ENCODE data around the gene SIAH1.
A peak's percentile ranks its signal among the peaks of the same experiment; 100 is the strongest.
"Not testable (repeated sequence)": the region's sequence is repeated elsewhere in the genome, so short reads cannot be mapped to it uniquely, and the experiment has no call there.

SIAH1 gene

DNA sequence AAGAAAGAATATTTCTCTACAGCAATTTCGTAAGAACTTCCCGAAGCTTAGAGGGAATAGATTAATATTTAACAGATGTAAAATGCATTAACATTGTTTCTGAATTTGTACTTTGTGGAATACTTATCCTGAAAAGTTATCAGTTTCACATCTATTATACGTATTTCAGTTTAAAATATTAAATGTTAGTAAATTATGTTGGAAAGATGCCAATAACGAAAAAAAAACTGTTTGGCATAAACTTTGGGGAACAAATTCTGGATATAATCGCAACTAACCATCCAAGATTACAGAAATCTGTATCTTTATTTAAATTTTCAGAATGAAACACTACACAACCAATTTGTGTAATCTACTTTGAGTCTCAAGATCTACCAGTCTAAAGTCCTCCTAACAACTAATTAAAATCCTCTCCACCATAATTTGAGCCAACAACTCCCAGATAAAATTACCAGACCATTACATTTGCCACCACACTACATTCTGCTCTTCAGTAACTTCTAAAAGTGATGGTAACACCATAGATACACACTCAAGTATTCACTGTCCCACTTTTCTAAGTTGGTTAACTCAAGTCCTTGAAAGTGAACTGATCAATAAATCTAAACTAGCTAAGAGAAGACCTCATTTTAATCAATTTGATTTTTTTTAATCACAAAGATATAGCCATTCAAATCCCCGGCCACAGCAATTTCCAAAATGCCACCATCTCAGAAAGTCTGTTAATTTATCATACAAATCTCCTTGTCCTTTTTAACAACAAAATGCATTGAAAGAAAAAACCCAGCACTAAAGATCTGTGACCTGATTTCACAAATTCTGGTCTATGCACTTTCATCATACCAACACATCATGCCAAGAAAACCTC lies 2.0 kb downstream of the SIAH1 start:
- peak overlapping the region; percentile 86 for H3K9ac ChIP-seq (ENCODE audit: low read depth, low read length)
- H3K9me3 ChIP-seq (ENCODE audit: control insufficient read depth, insufficient read depth, low read length) = no peaks in the 10 kb centered on the region
- no peaks in the 10 kb centered on the region for H3K36me3 ChIP-seq (ENCODE audit: insufficient read depth, low read length)
- peaks cover 23% of the 10 kb centered on the region for H3K4me1 ChIP-seq (ENCODE audit: insufficient read depth, low read length)

DNA sequence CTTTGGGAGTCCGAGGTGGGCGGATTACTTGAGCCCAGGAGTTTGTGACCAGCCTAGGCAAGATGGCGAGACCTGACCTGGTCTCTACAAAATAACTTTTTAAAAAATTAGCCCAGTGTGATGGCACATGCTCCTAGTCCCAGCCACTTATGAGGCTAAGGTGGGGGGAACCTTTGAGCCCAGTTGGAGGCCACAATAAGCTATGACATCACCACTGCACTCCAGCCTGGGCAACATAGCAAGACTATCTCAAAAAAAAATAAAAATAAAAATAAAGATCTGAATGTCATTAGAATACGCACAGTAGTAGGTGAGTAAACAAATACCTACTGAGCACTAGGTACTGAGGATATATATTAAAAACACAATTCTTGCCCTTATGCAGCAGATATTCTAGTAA lies 3.1 kb downstream of the SIAH1 start:
- Histone ChIP-seq H3K9me3 (ENCODE audit: control insufficient read depth, insufficient read depth, low read length) (no peaks in the 10 kb centered on the region), H3K9ac (ENCODE audit: low read depth, low read length) (no peak overlapping the region), H3K36me3 (ENCODE audit: insufficient read depth, low read length) (no peaks in the 10 kb centered on the region), H3K4me1 (ENCODE audit: insufficient read depth, low read length) (peaks cover 23% of the 10 kb centered on the region)

DNA sequence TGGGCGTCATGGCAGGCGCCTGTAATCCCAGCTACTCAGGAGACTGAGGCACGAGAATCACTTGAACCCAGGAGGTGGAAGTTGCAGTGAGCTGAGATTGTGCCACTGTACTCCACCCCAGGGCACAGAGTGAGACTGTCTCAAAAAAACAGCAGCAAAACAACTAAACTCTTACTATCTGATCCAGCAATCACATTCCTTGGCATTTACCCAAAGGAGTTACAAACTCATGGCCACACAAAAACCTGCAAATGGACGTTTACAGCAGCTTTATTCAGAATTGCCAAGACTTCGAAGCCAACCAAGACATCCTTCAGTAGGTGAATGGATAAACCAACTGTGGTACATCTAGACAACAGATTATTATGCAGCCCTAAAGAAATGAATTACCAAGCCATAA lies 4.0 kb downstream of the SIAH1 start:
- H3K9ac ChIP-seq (ENCODE audit: low read depth, low read length) = no peak overlapping the region
- no peaks in the 10 kb centered on the region for H3K9me3 ChIP-seq (ENCODE audit: control insufficient read depth, insufficient read depth, low read length)
- H3K36me3 ChIP-seq (ENCODE audit: insufficient read depth, low read length) = no peaks in the 10 kb centered on the region
- peaks cover 16% of the 10 kb centered on the region for H3K4me1 ChIP-seq (ENCODE audit: insufficient read depth, low read length)

DNA sequence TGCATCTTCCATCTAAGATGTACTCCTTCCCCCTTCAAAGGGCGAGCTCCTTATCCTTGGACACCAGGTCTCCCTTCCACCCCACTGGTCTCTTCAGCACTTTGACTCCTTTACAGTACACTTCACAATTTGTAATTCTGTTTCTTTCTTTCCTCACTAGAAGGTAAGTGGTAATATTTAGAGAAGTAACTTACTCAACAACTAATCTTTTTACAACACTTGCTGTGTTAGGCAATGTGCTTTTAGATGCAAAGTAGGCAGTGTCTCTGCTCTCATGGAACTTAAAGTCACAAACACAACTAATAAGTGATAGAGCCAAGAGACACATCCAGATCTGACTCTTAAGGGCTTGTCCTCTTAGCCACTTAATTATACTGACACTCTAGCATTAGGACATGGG lies 6.4 kb downstream of the SIAH1 start:
- H3K4me1 ChIP-seq (ENCODE audit: insufficient read depth, low read length) = peaks cover 29% of the 10 kb centered on the region
- no peak overlapping the region for H3K9ac ChIP-seq (ENCODE audit: low read depth, low read length)
- no peaks in the 10 kb centered on the region for H3K36me3 ChIP-seq (ENCODE audit: insufficient read depth, low read length)
- H3K9me3 ChIP-seq (ENCODE audit: control insufficient read depth, insufficient read depth, low read length) = no peaks in the 10 kb centered on the region

DNA sequence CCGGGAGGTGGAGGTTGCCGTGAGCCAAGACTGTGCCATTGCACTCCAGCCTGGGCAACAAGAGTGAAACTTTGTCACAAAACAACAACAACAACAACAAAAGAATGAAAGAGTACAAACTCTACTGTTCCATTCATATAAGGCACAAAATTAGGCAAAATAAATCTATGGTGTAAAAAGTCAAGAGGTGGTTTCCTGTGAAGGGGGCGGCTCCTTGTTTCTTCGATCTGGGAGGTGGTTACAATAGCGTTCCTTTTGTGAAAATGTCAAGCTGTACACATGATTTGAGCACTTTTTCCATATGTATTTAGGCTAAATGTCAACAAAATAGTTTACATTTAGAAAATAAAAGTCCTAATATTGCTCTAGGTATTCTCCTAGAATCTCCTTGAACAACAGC lies 6.9 kb downstream of the SIAH1 start:
- no peaks in the 10 kb centered on the region for H3K36me3 ChIP-seq (ENCODE audit: insufficient read depth, low read length)
- no peak overlapping the region for H3K9ac ChIP-seq (ENCODE audit: low read depth, low read length)
- H3K4me1 ChIP-seq (ENCODE audit: insufficient read depth, low read length) = peaks cover 34% of the 10 kb centered on the region
- no peaks in the 10 kb centered on the region for H3K9me3 ChIP-seq (ENCODE audit: control insufficient read depth, insufficient read depth, low read length)

DNA sequence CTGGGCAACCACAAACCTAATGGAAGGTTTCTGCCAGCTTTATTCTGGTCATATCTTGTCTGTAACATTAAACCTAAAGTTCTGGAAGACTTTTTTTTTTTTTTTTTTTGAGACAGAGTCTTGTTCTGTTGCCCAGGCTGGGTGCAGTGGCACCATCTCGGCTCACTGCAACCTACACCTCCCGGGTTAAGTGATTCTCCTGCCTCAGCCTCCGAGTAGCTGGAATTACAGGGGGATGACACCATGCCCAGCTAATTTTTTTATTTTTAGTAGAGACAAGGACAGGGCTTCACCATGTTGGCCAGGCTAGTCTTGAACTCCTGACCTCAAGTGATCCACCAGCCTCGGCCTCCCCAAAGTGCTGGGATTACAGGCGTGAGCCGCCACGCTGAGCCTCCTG lies 7.9 kb downstream of the SIAH1 start:
- not testable (repeated sequence) for H3K9ac ChIP-seq (ENCODE audit: low read depth, low read length); H3K36me3 ChIP-seq (ENCODE audit: insufficient read depth, low read length); H3K9me3 ChIP-seq (ENCODE audit: control insufficient read depth, insufficient read depth, low read length)
- H3K4me1 ChIP-seq (ENCODE audit: insufficient read depth, low read length) = peaks cover 41% of the 10 kb centered on the region

DNA sequence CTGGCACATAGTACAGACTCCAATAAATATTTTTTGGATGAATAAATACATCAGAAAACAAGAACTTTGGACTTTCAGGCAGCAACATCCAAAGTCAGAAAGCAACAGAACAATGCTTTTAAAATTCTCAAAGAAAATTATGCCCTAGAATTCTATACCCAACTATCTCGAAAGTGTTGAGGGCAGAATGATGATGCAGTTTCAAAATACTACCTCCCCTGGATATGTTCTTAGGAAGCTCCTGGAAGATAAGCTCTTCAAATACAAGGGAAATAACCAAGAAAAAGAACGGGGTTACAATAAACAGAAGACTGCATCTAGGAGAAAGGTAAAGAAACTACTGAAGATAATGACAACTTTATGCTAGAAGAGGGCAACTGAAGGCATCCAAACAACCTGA lies 11.0 kb downstream of the SIAH1 start:
- no peaks in the 10 kb centered on the region for H3K36me3 ChIP-seq (ENCODE audit: insufficient read depth, low read length)
- no peaks in the 10 kb centered on the region for H3K9me3 ChIP-seq (ENCODE audit: control insufficient read depth, insufficient read depth, low read length)

DNA sequence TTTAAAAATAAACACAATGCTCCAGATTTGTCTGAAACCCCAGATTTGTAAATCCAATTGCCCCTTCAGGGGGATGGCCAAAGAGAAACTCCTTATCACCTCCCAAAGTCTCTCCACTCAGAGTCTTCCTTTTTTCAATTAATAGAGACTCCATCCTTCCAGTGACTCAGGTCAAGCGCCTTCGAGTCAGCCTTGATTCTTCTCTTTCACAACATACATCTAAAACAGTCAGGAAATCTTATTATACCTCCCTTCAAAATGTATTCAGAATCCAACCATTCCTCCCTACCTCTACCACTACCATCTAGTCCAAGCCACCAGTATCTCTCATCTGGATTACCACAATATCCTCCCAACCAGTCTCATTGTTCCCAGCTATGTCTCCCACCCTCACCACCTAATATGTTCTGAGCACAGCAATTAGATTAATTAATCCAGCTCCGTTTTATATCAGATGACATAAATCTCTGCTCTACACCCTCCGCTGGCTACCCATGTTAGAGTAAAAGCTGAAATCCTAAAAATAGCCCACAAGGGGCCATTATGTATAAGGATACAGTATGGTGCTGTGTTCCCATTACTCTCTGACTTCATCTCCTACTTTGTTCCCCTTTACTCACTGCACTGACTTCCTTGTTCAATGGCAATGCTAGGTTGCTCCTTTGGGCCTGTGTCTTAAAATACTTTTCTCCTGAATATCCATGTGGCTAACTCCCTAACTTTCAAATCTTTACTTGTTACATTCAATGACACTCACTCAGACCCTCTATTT lies 11.8 kb downstream of the SIAH1 start:
- H3K9ac ChIP-seq (ENCODE audit: low read depth, low read length) = no peak overlapping the region
- no peaks in the 10 kb centered on the region for H3K36me3 ChIP-seq (ENCODE audit: insufficient read depth, low read length)
- no peaks in the 10 kb centered on the region for H3K9me3 ChIP-seq (ENCODE audit: control insufficient read depth, insufficient read depth, low read length)
- peaks cover 35% of the 10 kb centered on the region for H3K4me1 ChIP-seq (ENCODE audit: insufficient read depth, low read length)

More for the DNA sequence above, 11.0 kb downstream of the SIAH1 start:
- H3K9ac ChIP-seq (ENCODE audit: low read depth, low read length) = no peak overlapping the region
- peaks cover 42% of the 10 kb centered on the region for H3K4me1 ChIP-seq (ENCODE audit: insufficient read depth, low read length)

DNA sequence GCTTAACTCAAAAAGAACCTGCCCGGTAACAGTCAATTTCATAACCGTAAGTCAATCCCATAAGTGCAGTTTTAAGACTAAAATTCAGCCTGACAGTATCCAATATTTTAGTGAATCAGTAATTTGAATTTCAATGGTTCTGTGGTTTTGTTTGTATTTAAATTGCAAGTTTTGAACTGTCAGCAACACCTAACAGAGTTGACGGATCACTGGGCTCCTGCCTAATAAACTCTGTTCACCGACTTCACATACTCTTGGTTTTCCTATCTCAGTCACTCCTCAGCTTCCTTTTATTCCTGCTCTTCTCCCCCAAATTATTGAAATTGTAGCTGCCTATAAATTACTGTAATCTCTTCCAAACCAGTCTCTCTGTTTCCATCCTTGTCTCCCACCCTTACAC lies 12.5 kb downstream of the SIAH1 start:
- peaks cover 37% of the 10 kb centered on the region for H3K4me1 ChIP-seq (ENCODE audit: insufficient read depth, low read length)
- no peaks in the 10 kb centered on the region for H3K36me3 ChIP-seq (ENCODE audit: insufficient read depth, low read length)
- no peak overlapping the region for H3K9ac ChIP-seq (ENCODE audit: low read depth, low read length)
- no peaks in the 10 kb centered on the region for H3K9me3 ChIP-seq (ENCODE audit: control insufficient read depth, insufficient read depth, low read length)

DNA sequence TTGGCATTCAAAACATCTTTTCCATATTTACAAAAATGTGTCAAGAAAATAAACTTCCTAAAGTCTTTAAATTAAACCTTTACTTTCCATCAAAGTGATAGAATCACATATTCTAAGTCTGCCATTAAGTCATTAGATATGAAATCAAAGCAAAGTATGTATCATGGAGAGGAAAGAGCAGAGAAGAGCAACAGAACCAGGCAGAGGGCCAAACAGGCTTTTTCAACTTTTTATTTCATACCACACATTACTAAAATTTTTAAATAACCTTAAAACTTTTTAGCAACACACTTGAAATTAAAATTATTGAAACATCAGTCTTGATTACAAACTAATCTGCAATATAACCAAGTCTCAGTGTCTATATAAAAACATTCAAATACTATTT lies 13.8 kb downstream of the SIAH1 start:
- Histone ChIP-seq H3K9ac (ENCODE audit: low read depth, low read length) (no peak overlapping the region), H3K9me3 (ENCODE audit: control insufficient read depth, insufficient read depth, low read length) (no peaks in the 10 kb centered on the region), H3K36me3 (ENCODE audit: insufficient read depth, low read length) (no peaks in the 10 kb centered on the region), H3K4me1 (ENCODE audit: insufficient read depth, low read length) (peaks cover 42% of the 10 kb centered on the region)

DNA sequence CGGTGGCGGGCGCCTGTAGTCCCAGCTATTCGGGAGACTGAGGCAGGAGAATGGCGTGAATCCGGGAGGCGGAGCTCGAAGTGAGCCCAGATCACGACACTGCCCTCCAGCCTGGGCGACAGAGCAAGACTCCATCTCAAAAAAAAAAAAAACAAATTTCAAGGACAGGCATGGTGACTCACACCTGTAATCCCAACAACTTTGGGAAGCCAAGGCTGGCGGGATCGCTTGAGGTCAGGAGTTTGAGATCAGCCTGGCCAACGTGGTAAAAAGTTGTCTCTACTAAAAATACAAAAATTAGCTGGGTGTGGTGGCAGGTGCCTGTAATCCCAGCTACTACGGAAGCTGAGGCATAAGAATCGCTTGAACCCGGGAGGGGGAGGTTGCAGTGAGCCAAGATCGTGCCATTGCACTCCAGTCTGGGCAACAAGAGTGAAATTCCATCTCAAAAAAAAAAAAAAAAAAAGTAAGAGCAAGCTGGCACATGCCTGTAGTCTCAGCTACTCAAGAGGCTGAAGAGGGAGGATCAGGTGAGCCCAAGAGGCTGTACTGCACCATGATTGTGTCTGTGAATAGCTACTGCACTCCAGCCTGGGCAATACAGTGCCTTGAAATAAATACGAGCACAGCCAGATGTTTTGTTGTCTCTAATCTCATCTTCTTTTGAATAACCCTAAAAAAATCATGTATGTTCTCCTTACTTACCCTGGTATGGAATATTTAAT lies 14.4 kb downstream of the SIAH1 start:
- H3K36me3 ChIP-seq (ENCODE audit: insufficient read depth, low read length); H3K9ac ChIP-seq (ENCODE audit: low read depth, low read length); H3K9me3 ChIP-seq (ENCODE audit: control insufficient read depth, insufficient read depth, low read length): not testable (repeated sequence)
- peaks cover 42% of the 10 kb centered on the region for H3K4me1 ChIP-seq (ENCODE audit: insufficient read depth, low read length)

DNA sequence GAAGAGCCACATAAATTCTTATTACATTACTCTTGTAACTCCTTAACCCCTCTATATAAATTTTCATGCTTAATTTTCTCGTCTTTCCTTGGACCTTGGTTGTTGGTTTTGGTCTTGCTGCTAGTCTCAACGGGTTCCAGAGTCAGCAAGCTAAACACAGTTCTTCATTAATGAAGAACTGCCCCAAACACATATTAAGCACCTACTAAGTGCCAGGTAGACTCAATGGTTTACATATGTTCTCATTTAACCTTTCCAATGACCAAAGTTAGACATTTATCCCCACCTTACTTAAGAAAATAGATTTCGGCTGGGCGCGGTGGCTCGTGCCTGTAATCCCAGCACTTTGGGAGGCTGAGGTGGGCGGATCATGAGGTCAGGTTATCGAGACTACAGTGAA lies 15.0 kb downstream of the SIAH1 start:
- Histone ChIP-seq H3K36me3 (ENCODE audit: insufficient read depth, low read length) (no peaks in the 10 kb centered on the region), H3K9me3 (ENCODE audit: control insufficient read depth, insufficient read depth, low read length) (no peaks in the 10 kb centered on the region), H3K9ac (ENCODE audit: low read depth, low read length) (no peak overlapping the region), H3K4me1 (ENCODE audit: insufficient read depth, low read length) (peaks cover 43% of the 10 kb centered on the region)

DNA sequence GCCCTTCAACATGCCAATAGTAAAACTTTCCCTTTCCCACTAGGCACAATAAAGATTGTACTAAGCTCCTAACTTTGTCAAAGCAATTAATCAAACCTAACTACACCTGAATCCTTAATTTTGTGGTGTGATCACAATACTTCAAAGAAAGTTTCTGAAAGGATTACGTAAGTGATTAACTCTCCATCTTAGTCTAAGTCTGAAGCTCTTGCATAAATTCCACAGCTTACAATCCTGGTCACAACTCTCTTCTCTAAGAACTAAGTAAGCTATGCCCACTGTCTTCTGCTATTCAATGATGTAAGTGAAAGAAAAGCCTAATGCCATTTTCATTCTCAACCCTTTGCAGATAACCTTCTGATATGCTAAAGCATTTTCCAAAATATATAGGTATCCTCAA lies 15.4 kb downstream of the SIAH1 start:
- H3K9ac ChIP-seq (ENCODE audit: low read depth, low read length) = no peak overlapping the region
- peaks cover 44% of the 10 kb centered on the region for H3K4me1 ChIP-seq (ENCODE audit: insufficient read depth, low read length)
- no peaks in the 10 kb centered on the region for H3K36me3 ChIP-seq (ENCODE audit: insufficient read depth, low read length)
- no peaks in the 10 kb centered on the region for H3K9me3 ChIP-seq (ENCODE audit: control insufficient read depth, insufficient read depth, low read length)

DNA sequence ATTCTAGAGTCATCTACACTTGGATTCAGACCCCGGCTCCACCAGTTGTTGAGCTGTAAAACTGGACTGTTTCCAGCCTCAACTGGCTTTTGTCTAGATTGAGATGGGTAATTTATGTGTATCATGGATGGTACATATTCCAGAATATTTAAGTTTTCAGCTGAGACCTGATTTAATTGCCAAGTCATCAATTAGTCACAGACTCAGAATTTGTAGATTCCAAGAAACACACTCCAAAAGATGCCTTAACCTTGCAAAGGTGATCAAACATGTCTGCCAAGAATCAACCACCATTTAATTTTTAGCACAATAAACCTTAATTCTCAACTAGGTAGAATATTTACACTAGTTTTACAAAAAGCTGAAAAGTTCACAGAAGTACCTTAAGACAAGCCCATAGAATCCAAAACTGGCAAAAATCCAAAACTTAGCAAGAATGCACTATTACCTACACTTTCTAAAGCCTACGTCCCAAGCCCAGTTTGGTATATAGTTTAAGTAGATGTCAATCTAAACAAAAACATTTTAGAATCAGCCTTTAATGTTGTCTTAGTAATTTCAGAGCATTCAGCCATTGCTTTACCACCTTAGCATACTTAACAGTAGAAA lies 17.7 kb downstream of the SIAH1 start:
- H3K36me3 ChIP-seq (ENCODE audit: insufficient read depth, low read length) = no peaks in the 10 kb centered on the region
- H3K4me1 ChIP-seq (ENCODE audit: insufficient read depth, low read length) = peaks cover 28% of the 10 kb centered on the region
- no peaks in the 10 kb centered on the region for H3K9me3 ChIP-seq (ENCODE audit: control insufficient read depth, insufficient read depth, low read length)
- no peak overlapping the region for H3K9ac ChIP-seq (ENCODE audit: low read depth, low read length)

All from ES-I3 (cell line).